Measurements from ENCODE around the gene ZNF436. TPM values are rescaled to one million over a fixed set of nuclear protein-coding genes. Genes with fewer than 3 reads are reported as not detected.

ZNF436 gene
- total and polyA plus RNA-seq, 2 of the 13 experiments (the other 11 are each of a cell fraction or from before 2014, with no cell fraction given) = 4.3 to 9.9 TPM

DNA sequence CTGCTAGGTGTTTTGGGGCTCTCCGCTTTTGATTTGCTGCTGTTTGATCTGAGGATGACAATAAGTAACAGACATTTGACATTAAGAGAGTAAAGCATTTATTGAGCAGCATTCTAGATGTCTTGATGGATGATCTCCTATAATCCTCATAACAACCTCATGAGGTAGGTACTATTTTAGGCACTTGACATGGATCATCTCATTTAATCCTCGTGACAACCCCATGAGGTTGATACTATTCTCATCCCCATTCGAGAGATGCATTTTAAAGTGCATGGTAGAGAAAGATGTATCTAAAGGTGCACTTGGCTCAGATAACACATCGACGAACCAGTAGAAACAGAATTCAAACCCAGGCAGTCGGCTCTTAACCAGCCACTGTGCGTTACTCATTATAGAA is 28.3 kb upstream of the ZNF436 start:
- Histone ChIP-seq H2AFZ (ENCODE audit: low read length) (no peak overlapping the region), H3K4me3 (replicated peaks in 1 of 3; ENCODE audit: insufficient read depth in 1 of 3, low read depth in 2 of 3, low read length in 3 of 3) (no peak overlapping the region), H3K79me2 (ENCODE audit: insufficient read depth, low read length) (no peaks in the 10 kb centered on the region), H3K27ac (ENCODE audit: extremely low read length, insufficient read depth, low read length) (no peak overlapping the region), H3K4me2 (ENCODE audit: low read depth, low read length) (no peak overlapping the region), H3K4me1 (ENCODE audit: insufficient read depth, low read length) (peaks cover 19% of the 10 kb centered on the region; the same call in 1 of the 2 replicates), H3K9me3 (ENCODE audit: low read length) (no peaks in the 10 kb centered on the region), H3K27me3 (ENCODE audit: control insufficient read depth in 1 of 2, insufficient read depth in 2 of 2, low read length in 2 of 2) (no peaks in the 10 kb centered on the region), H3K9ac (ENCODE audit: insufficient read depth, low read depth, low read length) (no peak overlapping the region), H4K20me1 (ENCODE audit: insufficient read depth, low read length) (no peaks in the 10 kb centered on the region), H3K36me3 (replicated peaks in 1 of 2; ENCODE audit: control insufficient read depth in 1 of 2, insufficient read depth in 2 of 2, low read length in 2 of 2) (peaks cover 29 to 75% of the 10 kb centered on the region in 2 experiments)
- POLR2A ChIA-PET = no interaction called here
- intact Hi-C loops (cut with micrococcal nuclease; ENCODE audit: unreplicated experiment) = no loop called here
- TF ChIP-seq SP140L (CRISPR knock-in tag; IDR thresholded peaks at IDR 0.05; ENCODE audit: borderline replicate concordance) (no peak), ZC3H13 (CRISPR knock-in tag; IDR thresholded peaks at IDR 0.05) (no peak), GFI1 (CRISPR knock-in tag; IDR thresholded peaks at IDR 0.05; ENCODE audit: borderline replicate concordance) (no peak), SATB2 (CRISPR knock-in tag; IDR thresholded peaks at IDR 0.05) (no peak), CCDC6 (CRISPR knock-in tag; IDR thresholded peaks at IDR 0.05) (no peak), ZNF253 (CRISPR knock-in tag; IDR thresholded peaks at IDR 0.05; ENCODE audit: borderline replicate concordance) (no peak), NCOA2 (CRISPR knock-in tag; IDR thresholded peaks at IDR 0.05) (no peak), RFX5 (IDR thresholded peaks at IDR 0.05; ENCODE audit: low read depth, low read length) (no peak)
- WGBS (ENCODE audit: low lambda C conversion rate) = 98% methylated on average over 7 of the region's 7 CpGs
- CTCF ChIA-PET (ENCODE audit: low intra/inter-chr PET ratio, low total read pairs) = no interaction called here
- no peak for FAIRE-seq
- ATAC-seq = no peak
- no TSS peak for BruUV-seq (replicated peaks)
- in situ Hi-C loops (cut with HindIII; ENCODE audit: extremely low pct_ligation_motif_present, low pct_unique_long_range_greater_than_20kb) = no loop called here
- no peak for DNase-seq (ENCODE audit: low spot score)

DNA sequence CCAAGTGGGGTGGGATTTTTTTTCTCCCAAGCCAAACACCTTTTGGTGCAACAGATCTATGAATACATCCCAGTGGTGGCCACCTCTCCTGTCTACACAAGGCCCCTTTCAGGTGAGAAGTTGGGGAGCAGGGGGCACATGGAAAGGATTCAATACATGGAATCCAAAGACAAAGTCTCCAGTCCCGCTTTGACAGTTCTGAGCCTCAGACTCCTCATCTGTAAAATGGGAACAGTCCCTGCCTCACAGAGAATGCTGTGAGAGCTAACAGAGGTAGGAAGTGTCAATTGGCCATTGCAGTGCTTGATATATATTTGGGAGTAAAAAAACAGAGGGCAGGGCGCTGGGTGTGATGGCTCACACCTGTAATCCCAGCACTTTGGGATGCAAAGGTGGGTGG is 26.7 kb upstream of the ZNF436 start:
- ATAC-seq (no peak), FAIRE-seq (no peak), DNase-seq (ENCODE audit: low spot score) (no peak)
- H3K4me1 ChIP-seq (ENCODE audit: insufficient read depth, low read length) = peaks cover 19% of the 10 kb centered on the region; the same call in 1 of the 2 replicates
- H4K20me1 ChIP-seq (ENCODE audit: insufficient read depth, low read length) = no peaks in the 10 kb centered on the region
- no peak overlapping the region for H3K4me3 ChIP-seq (replicated peaks in 1 of 3; ENCODE audit: insufficient read depth in 1 of 3, low read depth in 2 of 3, low read length in 3 of 3)
- H3K9me3 ChIP-seq (ENCODE audit: low read length) = no peaks in the 10 kb centered on the region
- peaks cover 22 to 60% of the 10 kb centered on the region in 2 experiments for H3K36me3 ChIP-seq (replicated peaks in 1 of 2; ENCODE audit: control insufficient read depth in 1 of 2, insufficient read depth in 2 of 2, low read length in 2 of 2)
- in situ Hi-C loops (cut with HindIII; ENCODE audit: extremely low pct_ligation_motif_present, low pct_unique_long_range_greater_than_20kb) = no loop called here
- no peaks in the 10 kb centered on the region for H3K79me2 ChIP-seq (ENCODE audit: insufficient read depth, low read length)
- ChIA-PET POLR2A (no interaction called here), CTCF (ENCODE audit: low intra/inter-chr PET ratio, low total read pairs) (no interaction called here)
- intact Hi-C loops (cut with micrococcal nuclease; ENCODE audit: unreplicated experiment) = no loop called here
- no peaks in the 10 kb centered on the region for H3K27me3 ChIP-seq (ENCODE audit: control insufficient read depth in 1 of 2, insufficient read depth in 2 of 2, low read length in 2 of 2)
- TF ChIP-seq ELF3 (CRISPR knock-in tag; IDR thresholded peaks at IDR 0.05) = no peak
- peak; percentile 53; the same call in 1 of the 2 replicates for TF ChIP-seq ZNF629 (CRISPR knock-in tag; conservative IDR thresholded peaks at IDR 0.05)
- WGBS (ENCODE audit: low lambda C conversion rate) = 98% methylated on average over 2 of the region's 2 CpGs
- no peak overlapping the region for H3K9ac ChIP-seq (ENCODE audit: insufficient read depth, low read depth, low read length)
- BruUV-seq (replicated peaks) = no TSS peak
- H3K4me2 ChIP-seq (ENCODE audit: low read depth, low read length) = no peak overlapping the region
- no peak overlapping the region for H3K27ac ChIP-seq (ENCODE audit: extremely low read length, insufficient read depth, low read length)
- no peak overlapping the region for H2AFZ ChIP-seq (ENCODE audit: low read length)

Measured in HepG2 (cell line).